HepG2 (cell line): ENCODE results near the gene PPDPF. TPM values are rescaled to one million over a fixed set of nuclear protein-coding genes. Genes with fewer than 3 reads are reported as not detected.

Experiments used
- BCLAF1 ChIP-seq: fragments of 450-650 bp; IDR thresholded peaks from 2 replicates; pipeline ENCODE4 v1.6.1; 2017; ENCODE audit warnings: mild to moderate bottlenecking
- ETV6 ChIP-seq: sonication (generic); formaldehyde crosslinking; conservative IDR thresholded peaks from 2 replicates; pipeline ENCODE4 v1.4.0; 2020; ENCODE audit warnings: missing genetic modification reagents
- GABPB1 ChIP-seq: IDR thresholded peaks from 2 replicates; pipeline ENCODE4 v1.6.1; 2016; ENCODE audit warnings: mild to moderate bottlenecking, missing genetic modification reagents, moderate library complexity, missing compliant biosample characterization
- GZF1 ChIP-seq: sonication (generic); formaldehyde crosslinking; IDR thresholded peaks from 2 replicates; pipeline ENCODE4 v1.5.1; 2020; ENCODE audit warnings: mild to moderate bottlenecking, missing genetic modification reagents
- HHEX ChIP-seq: IDR thresholded peaks from 2 replicates; pipeline ENCODE4 v1.6.1; 2016; ENCODE audit warnings: control low read depth
- HNF4A ChIP-seq: sonication (generic); formaldehyde crosslinking; IDR thresholded peaks from 2 replicates; pipeline ENCODE4 v1.4.0; 2020; ENCODE audit warnings: missing genetic modification reagents
- MIER3 ChIP-seq: IDR thresholded peaks from 2 replicates; pipeline ENCODE4 v1.6.1; 2016; ENCODE audit warnings: missing compliant biosample characterization, borderline replicate concordance
- PRDM15 ChIP-seq: sonication (generic); formaldehyde crosslinking; IDR thresholded peaks from 2 replicates; pipeline ENCODE4 v1.4.0; 2020; ENCODE audit warnings: missing genetic modification reagents
- TBP ChIP-seq: sonication (generic); formaldehyde crosslinking; IDR thresholded peaks from 2 replicates; pipeline ENCODE4 v1.5.0; 2020; ENCODE audit warnings: missing genetic modification reagents
- TCF7L2 ChIP-seq: IDR thresholded peaks from 2 replicates; pipeline ENCODE4 v1.6.1; 2011; ENCODE audit warnings: mild to moderate bottlenecking, low read depth, low read length, moderate library complexity
- TGIF2 ChIP-seq: IDR thresholded peaks from 2 replicates; pipeline ENCODE4 v1.6.1; 2016; ENCODE audit warnings: control low read depth, missing compliant biosample characterization
- TMF1 ChIP-seq: sonication (generic); formaldehyde crosslinking; IDR thresholded peaks from 2 replicates; pipeline ENCODE4 v1.8.1; 2022; ENCODE audit warnings: low read depth, missing genetic modification reagents
- YEATS2 ChIP-seq: sonication (generic); formaldehyde crosslinking; IDR thresholded peaks from 2 replicates; pipeline ENCODE4 v1.4.0; 2020; ENCODE audit warnings: missing genetic modification reagents, borderline replicate concordance
- ZNF460 ChIP-seq: sonication (generic); formaldehyde crosslinking; IDR thresholded peaks from 2 replicates; pipeline ENCODE4 v1.5.1; 2020; ENCODE audit warnings: missing genetic modification reagents, mild to moderate bottlenecking, borderline replicate concordance
- ZNF615 ChIP-seq: sonication (generic); formaldehyde crosslinking; IDR thresholded peaks from 2 replicates; pipeline ENCODE4 v1.5.0; 2020; ENCODE audit warnings: mild to moderate bottlenecking, missing genetic modification reagents, borderline replicate concordance
- ZNF691 ChIP-seq: sonication (generic); formaldehyde crosslinking; IDR thresholded peaks from 2 replicates; pipeline ENCODE4 v1.4.0; 2020; ENCODE audit warnings: missing genetic modification reagents, low read depth, mild to moderate bottlenecking, borderline replicate concordance
- ZNF766 ChIP-seq: sonication (generic); formaldehyde crosslinking; IDR thresholded peaks from 2 replicates; pipeline ENCODE4 v1.5.0; 2020; ENCODE audit warnings: missing genetic modification reagents, borderline replicate concordance
- polyA plus RNA-seq, 8 experiments: library from polyadenylated mRNA; depleted of rRNA in 3 of 8; stranded (reverse) in 7 of 8; unstranded in 1 of 8; fragments of >200 nt; fragmentation: Illumina TruSeq in 4 of 8; extraction: Trizol in 4 of 8; gene quantifications; 2 replicates each; pipeline versions ENCODE4 v1.2.1 to v1.2.3, GENCODE V29; 2011 to 2016; ENCODE audit warnings: low read depth in 4 of 8, missing spikeins in 1 of 8, mixed read lengths in 1 of 8; ENCODE audit not compliant: insufficient read depth in 1 of 8
- total RNA-seq, 5 experiments: library from RNA; depleted of rRNA; stranded (reverse); fragments of >200 nt; fragmentation: Illumina TruSeq; extraction: Trizol; gene quantifications; 2 replicates each; pipeline ENCODE4 v1.2.3, GENCODE V29; 2016; ENCODE audit warnings: low read depth in 1 of 5
- TF ChIP-seq, protein P1 (sequence below): sonication (generic); formaldehyde crosslinking; IDR thresholded peaks from 2 replicates; pipeline ENCODE4 v1.8.0; 2022; ENCODE audit warnings: missing genetic modification reagents, mild to moderate bottlenecking, moderate library complexity, borderline replicate concordance
- TF ChIP-seq, protein P2 (sequence below): sonication (generic); formaldehyde crosslinking; IDR thresholded peaks from 2 replicates; pipeline ENCODE4 v1.8.0; 2022; ENCODE audit warnings: missing genetic modification reagents, mild to moderate bottlenecking, borderline replicate concordance

Gene PPDPF
- total and polyA plus RNA-seq, 2 of the 13 experiments (the other 11 are each of a cell fraction or from before 2014, with no cell fraction given): 1.8 to 7.0 TPM

DNA sequence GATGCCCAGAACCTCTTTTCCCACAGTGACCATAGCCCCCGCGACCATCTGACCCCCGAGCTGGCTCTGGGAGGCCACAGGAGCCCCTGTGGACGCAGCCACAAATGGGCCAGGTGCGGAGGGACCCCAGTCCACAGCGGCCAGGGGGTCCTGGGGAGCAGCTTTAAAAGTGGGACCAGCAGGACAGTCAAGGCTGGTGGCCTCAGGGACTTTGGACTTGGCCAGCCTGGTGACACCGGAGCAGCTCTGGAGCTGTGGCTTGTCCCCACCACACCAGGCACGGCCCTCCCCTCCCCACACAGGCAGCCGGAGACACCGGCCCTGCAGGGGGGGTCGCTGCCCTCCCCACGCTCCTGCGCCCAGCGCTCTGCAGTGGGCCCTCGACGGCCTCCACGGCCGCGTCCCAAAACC is 36.9 kb downstream of the PPDPF start (continued):
- TF ChIP-seq TGIF2 (CRISPR knock-in tag) (no peak), ETV6 (CRISPR knock-in tag) (no peak), GABPB1 (CRISPR knock-in tag) (peak; percentile 35; the same call in 1 of the 2 replicates), ZNF691 (CRISPR knock-in tag) (peak; percentile 25; the same call in 1 of the 2 replicates), ZNF615 (CRISPR knock-in tag) (no peak), TMF1 (CRISPR knock-in tag) (no peak), PRDM15 (CRISPR knock-in tag) (no peak), YEATS2 (no peak), ZNF460 (no peak), HNF4A (peak; percentile 89), GZF1 (no peak), TBP (CRISPR knock-in tag) (no peak), TCF7L2 (no peak), BCLAF1 (no peak), MIER3 (CRISPR knock-in tag) (no peak), ZNF766 (no peak), HHEX (CRISPR knock-in tag) (no peak)
- TF ChIP-seq, protein P1, sequence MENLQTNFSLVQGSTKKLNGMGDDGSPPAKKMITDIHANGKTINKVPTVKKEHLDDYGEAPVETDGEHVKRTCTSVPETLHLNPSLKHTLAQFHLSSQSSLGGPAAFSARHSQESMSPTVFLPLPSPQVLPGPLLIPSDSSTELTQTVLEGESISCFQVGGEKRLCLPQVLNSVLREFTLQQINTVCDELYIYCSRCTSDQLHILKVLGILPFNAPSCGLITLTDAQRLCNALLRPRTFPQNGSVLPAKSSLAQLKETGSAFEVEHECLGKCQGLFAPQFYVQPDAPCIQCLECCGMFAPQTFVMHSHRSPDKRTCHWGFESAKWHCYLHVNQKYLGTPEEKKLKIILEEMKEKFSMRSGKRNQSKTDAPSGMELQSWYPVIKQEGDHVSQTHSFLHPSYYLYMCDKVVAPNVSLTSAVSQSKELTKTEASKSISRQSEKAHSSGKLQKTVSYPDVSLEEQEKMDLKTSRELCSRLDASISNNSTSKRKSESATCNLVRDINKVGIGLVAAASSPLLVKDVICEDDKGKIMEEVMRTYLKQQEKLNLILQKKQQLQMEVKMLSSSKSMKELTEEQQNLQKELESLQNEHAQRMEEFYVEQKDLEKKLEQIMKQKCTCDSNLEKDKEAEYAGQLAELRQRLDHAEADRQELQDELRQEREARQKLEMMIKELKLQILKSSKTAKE (CRISPR knock-in tag): no peak
- TF ChIP-seq, protein P2, sequence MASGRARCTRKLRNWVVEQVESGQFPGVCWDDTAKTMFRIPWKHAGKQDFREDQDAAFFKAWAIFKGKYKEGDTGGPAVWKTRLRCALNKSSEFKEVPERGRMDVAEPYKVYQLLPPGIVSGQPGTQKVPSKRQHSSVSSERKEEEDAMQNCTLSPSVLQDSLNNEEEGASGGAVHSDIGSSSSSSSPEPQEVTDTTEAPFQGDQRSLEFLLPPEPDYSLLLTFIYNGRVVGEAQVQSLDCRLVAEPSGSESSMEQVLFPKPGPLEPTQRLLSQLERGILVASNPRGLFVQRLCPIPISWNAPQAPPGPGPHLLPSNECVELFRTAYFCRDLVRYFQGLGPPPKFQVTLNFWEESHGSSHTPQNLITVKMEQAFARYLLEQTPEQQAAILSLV (CRISPR knock-in tag): no peak
